Endothelial cell of umbilical vein (primary cell): ENCODE data around the gene PLIN5.

ENCODE experiments used
- CTCF ChIP-seq, 2 donors: IDR thresholded peaks; 1 replicate in 1 of 2; 2 replicates in 1 of 2; pipeline ENCODE4 v1.5.1; 2011; ENCODE audit warnings: low read length in 2 of 2, mild to moderate bottlenecking in 2 of 2, moderate library complexity in 2 of 2, control low read depth in 1 of 2, inconsistent platforms in 1 of 2, low read depth in 1 of 2; ENCODE audit not compliant: insufficient read depth in 1 of 2; ENCODE audit errors: extremely low read depth in 1 of 2
- EZH2 ChIP-seq: IDR thresholded peaks from 2 replicates; pipeline ENCODE4 v1.6.1; 2012; ENCODE audit warnings: borderline replicate concordance, low read depth, mild to moderate bottlenecking, moderate library complexity, low read length, inconsistent platforms; ENCODE audit not compliant: severe bottlenecking
- JUN ChIP-seq: IDR thresholded peaks from 2 replicates; pipeline ENCODE4 v1.6.1; 2011; ENCODE audit warnings: borderline replicate concordance, low read depth; ENCODE audit not compliant: insufficient read length, insufficient read depth
- POLR2A ChIP-seq: IDR thresholded peaks from 2 replicates; pipeline ENCODE4 v1.6.1; 2012; ENCODE audit warnings: low read depth, mild to moderate bottlenecking, control low read depth, low read length
- POLR2AphosphoS5 ChIP-seq: IDR thresholded peaks from 2 replicates; pipeline ENCODE4 v1.6.1; 2012; ENCODE audit warnings: low read depth, mild to moderate bottlenecking, control low read depth, low read length, moderate library complexity; ENCODE audit not compliant: insufficient read depth
- TF ChIP-seq, protein P1 (sequence below): IDR thresholded peaks from 2 replicates; pipeline ENCODE4 v1.6.1; 2011; ENCODE audit not compliant: insufficient read depth, insufficient read length

DNA sequence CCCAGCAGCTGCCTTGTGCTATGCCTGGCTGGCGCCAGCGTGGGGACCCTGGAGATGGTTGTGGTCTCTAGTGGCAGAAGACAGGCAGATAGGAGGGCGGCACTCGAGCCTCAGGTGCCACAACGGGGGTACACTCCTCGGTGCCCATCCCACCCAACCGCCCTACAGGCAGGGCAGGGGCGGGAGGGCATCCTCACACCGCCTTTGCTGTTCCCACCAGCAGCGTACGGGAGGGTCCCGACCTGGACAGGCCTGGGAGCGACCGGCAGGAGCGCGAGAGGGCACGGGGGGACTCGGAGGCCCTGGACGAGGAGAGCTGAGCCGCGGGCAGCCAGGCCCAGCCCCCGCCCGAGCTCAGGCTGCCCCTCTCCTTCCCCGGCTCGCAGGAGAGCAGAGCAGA is 33.3 kb downstream of the PLIN5 start:
- TF ChIP-seq CTCF (IDR thresholded peaks at IDR 0.05; ENCODE audit: extremely low read depth in 1 of 2, insufficient read depth in 1 of 2, low read depth in 1 of 2, low read length in 2 of 2), result no peak
- TF ChIP-seq EZH2, result no peak
- TF ChIP-seq POLR2AphosphoS5, result no peak
- TF ChIP-seq, protein P1, sequence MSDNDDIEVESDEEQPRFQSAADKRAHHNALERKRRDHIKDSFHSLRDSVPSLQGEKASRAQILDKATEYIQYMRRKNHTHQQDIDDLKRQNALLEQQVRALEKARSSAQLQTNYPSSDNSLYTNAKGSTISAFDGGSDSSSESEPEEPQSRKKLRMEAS, result no peak
- TF ChIP-seq POLR2A, result no peak
- TF ChIP-seq JUN, result no peak
